Effector memory CD4-positive, alpha-beta T cell (primary cell): ENCODE measurements around the gene PTGIR.
A peak's percentile ranks its signal among the peaks of the same experiment; 100 is the strongest.

Experiments used
- DNase-seq, 3 donors: peaks; one replicate each; pipeline ENCODE4 v3.0.0-alpha.2; 2020
- H3K27ac ChIP-seq: 2 replicates; pipeline ENCODE4 v1.7.0; 2013; ENCODE audit warnings: mild to moderate bottlenecking, low read length, moderate library complexity; ENCODE audit not compliant: insufficient read depth, poor library complexity, severe bottlenecking
- H3K27me3 ChIP-seq: replicated peaks from 2 replicates; pipeline ENCODE4 v1.7.0; 2013; ENCODE audit warnings: mild to moderate bottlenecking, low read length; ENCODE audit not compliant: insufficient read depth, control insufficient read depth, poor library complexity, severe bottlenecking
- H3K36me3 ChIP-seq: 2 replicates; pipeline ENCODE4 v1.7.0; 2013; ENCODE audit warnings: mild to moderate bottlenecking, low read length, moderate library complexity; ENCODE audit not compliant: control insufficient read depth, insufficient read depth
- H3K4me1 ChIP-seq: 2 replicates; pipeline ENCODE4 v1.7.0; 2013; ENCODE audit warnings: low read length, mild to moderate bottlenecking; ENCODE audit not compliant: control insufficient read depth, insufficient read depth, poor library complexity, severe bottlenecking
- H3K4me3 ChIP-seq: 2 replicates; pipeline ENCODE4 v1.7.0; 2013; ENCODE audit warnings: low read length, low read depth, mild to moderate bottlenecking; ENCODE audit not compliant: insufficient read depth, poor library complexity, severe bottlenecking
- H3K9me3 ChIP-seq: 2 replicates; pipeline ENCODE4 v1.7.0; 2013; ENCODE audit warnings: mild to moderate bottlenecking, low read length, moderate library complexity; ENCODE audit not compliant: control insufficient read depth

Gene PTGIR

DNA sequence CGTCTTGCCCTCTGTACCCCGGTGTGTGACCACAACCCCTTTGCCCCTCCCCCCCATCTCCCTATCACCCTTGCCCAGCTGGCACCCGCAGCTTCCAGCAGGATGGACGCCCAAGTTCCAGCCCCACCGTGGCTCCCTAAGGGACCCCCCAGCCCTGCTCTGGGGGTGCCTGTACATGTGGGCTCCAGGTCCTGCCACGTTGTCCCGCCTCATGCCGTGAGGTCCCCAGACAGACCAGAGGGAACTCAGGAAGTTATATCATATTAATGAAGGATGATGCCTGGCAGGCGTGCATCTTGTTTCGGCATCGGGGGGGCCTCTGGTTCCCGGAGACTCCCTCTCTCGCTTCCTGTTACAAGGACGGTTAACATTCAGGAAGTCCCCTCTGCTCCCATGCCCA lies 1.6 kb upstream of the PTGIR start:
- Histone ChIP-seq H3K4me1 (peaks cover 7% of the 10 kb centered on the region), H3K4me3 (no peak overlapping the region), H3K36me3 (no peaks in the 10 kb centered on the region), H3K27me3 (no peaks in the 10 kb centered on the region), H3K9me3 (no peaks in the 10 kb centered on the region), H3K27ac (no peak overlapping the region)
- DNase-seq = no peak

DNA sequence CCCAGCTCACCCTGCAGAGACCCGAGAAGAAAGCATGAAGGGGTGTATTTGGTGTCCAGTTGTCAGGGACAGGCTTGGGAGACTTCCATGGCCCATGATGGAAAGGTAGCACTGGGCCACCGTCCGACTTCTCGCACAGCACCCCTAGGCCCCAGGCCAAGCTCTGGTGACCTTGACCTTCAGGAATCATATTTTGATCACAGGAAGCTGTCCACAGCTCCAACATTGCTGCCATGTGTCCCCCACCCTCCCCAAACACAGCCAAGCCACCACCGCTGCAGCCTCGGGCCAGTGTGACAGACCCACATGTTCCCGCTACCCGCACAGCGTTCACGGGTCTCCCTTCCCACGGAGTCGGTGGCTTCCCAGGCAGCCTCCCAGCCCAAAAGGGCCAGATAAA lies 842 bp upstream of the PTGIR start:
- Histone ChIP-seq H3K9me3 (no peaks in the 10 kb centered on the region), H3K36me3 (no peaks in the 10 kb centered on the region), H3K27ac (no peak overlapping the region), H3K27me3 (no peaks in the 10 kb centered on the region), H3K4me1 (peaks cover 7% of the 10 kb centered on the region), H3K4me3 (no peak overlapping the region)
- no peak for DNase-seq

DNA sequence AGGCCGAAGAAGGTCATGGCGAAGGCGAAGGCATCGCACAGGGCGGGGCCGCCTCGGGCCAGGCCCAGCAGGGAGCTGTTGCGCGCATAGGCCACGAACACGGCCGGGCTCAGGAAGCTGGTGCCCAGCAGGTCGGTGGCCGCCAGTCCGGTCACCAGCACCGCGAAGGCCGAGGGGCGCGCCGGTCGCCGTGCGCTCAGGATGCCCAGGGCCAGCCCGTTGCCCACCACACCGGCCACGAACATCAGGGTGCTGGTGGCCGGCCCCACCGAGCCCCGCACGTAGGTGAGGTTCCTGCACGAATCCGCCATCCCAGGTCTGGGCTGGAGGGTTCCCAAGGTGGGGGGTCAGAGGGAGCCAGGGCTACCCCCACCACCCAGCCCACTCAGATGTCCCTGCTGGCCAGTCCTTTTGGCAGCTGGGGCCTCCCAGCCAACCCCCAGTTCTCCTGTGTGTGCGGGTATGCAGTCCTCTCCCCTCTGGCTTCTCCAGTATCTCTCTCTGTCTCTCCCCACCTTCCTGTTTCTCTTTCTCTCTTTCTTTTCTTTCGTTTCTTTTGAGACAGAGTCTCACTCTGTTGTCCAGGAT lies 880 bp downstream of the PTGIR start:
- no peak for DNase-seq
- Histone ChIP-seq H3K36me3 (no peaks in the 10 kb centered on the region), H3K27ac (no peak overlapping the region), H3K27me3 (no peaks in the 10 kb centered on the region), H3K4me1 (peaks cover 12% of the 10 kb centered on the region), H3K9me3 (no peaks in the 10 kb centered on the region), H3K4me3 (no peak overlapping the region)

DNA sequence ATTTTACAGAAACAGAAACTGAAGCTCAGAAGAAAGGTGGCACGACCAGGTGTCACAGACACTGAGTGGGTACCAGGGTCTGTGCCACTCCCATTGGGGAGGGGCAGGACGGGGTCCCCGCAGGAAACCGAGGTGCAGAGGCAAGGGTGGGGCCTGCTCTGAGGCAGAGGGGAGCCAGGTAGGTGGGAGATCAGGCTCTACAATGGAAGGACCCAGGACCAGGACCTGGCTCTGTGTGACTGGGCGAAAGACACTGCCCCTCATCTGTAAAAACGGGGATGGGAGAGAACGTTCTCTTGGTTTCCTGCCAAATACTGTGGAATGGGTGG lies 2.8 kb downstream of the PTGIR start:
- no peak overlapping the region for H3K27ac ChIP-seq
- DNase-seq = no peak
- no peaks in the 10 kb centered on the region for H3K27me3 ChIP-seq
- no peak overlapping the region for H3K4me3 ChIP-seq
- no peaks in the 10 kb centered on the region for H3K36me3 ChIP-seq
- peaks cover 23% of the 10 kb centered on the region for H3K4me1 ChIP-seq
- no peaks in the 10 kb centered on the region for H3K9me3 ChIP-seq

DNA sequence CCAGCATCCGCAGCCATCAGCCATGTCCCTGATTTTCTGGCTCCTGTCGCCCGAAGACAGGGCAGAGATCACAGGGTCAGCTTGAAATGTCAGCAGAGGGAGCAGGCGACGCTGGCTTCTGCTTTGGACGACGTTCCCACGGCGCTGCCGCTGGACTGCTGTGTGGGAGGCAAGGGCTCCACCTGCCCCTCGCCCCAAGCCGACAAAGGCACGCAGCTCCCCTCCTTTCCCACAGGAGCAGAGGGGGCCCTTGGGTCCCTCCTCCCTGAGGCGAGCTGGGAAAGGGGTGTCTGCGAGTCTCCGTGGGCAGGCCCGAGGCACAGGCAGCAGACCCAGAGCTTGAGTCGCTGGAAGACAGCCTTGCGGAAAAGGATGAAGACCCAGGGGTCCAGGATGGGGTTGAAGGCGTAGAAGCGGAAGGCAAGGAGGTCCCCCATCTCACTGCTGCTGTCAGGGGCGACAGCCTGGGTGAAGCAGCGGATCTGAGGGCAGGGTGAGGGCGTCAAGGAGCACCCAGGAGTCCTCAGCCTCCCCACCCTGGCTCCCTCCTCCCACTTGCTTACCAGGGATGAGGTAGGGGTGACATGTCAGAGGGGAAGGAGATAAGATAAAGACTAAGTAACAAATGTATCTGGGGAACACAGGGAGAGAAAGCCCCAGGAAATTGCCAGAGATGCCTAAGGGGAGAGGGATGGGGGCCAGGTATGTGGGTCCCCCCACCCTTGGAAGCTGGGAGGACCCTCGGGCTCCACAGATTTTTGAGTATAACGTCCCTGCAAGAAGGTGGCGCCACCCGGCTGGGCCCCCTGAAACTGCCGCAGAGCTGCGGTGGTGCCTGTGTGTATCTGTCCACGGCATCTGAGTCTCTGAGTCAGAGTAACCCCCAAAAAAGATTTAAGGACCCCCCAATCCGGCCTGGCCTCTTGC lies 3.4 kb downstream of the PTGIR start:
- no peak for DNase-seq
- no peak overlapping the region for H3K4me3 ChIP-seq
- H3K36me3 ChIP-seq = no peaks in the 10 kb centered on the region
- H3K27ac ChIP-seq = no peak overlapping the region
- no peaks in the 10 kb centered on the region for H3K9me3 ChIP-seq
- peaks cover 30% of the 10 kb centered on the region for H3K4me1 ChIP-seq
- no peaks in the 10 kb centered on the region for H3K27me3 ChIP-seq

DNA sequence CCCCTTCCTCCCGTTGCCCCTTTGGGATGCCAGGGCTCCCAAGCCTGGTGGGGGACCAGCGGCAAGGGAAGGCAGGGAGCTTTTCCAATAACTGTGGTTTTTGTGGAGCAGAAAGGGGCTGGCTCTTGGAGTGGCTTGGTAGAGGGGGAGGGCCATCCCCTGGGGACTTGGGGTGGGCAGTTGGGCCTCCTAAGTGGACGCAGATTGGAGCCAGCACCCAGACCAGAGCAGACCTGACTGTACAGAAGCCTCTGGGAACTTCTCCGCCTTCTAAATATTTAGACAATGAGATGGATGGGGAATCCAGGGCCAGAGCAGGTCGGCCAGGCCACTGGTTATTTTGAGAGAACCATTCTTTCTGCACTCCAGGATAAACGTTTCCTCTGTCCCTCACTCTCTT lies 4.2 kb downstream of the PTGIR start:
- DNase-seq = no peak
- H3K4me3 ChIP-seq = no peak overlapping the region
- H3K4me1 ChIP-seq = peaks cover 31% of the 10 kb centered on the region
- no peaks in the 10 kb centered on the region for H3K36me3 ChIP-seq
- H3K27me3 ChIP-seq = no peaks in the 10 kb centered on the region
- H3K9me3 ChIP-seq = no peaks in the 10 kb centered on the region
- H3K27ac ChIP-seq = no peak overlapping the region

DNA sequence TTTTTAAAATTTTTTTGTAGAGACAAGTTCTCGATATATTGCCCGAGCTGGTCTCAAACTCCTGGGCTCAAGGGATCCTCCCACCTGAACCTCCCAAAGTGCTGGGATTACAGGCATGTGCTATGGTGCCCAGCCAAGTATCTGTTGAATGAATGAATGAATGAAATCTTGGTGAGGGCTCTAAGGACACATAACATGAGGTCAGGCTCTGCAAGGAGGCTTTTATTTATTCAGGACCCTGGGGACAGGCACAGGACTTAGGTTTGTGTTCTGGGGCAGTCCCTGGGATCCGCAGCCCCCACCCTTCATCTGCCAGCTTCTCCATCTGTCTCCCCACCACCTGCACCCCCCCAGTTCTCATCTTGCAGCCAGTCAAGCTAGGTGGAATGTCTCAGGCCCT lies 4.6 kb downstream of the PTGIR start:
- Histone ChIP-seq H3K4me3 (no peak overlapping the region), H3K27ac (no peak overlapping the region), H3K4me1 (peaks cover 31% of the 10 kb centered on the region), H3K27me3 (no peaks in the 10 kb centered on the region), H3K36me3 (no peaks in the 10 kb centered on the region), H3K9me3 (no peaks in the 10 kb centered on the region)
- no peak for DNase-seq

DNA sequence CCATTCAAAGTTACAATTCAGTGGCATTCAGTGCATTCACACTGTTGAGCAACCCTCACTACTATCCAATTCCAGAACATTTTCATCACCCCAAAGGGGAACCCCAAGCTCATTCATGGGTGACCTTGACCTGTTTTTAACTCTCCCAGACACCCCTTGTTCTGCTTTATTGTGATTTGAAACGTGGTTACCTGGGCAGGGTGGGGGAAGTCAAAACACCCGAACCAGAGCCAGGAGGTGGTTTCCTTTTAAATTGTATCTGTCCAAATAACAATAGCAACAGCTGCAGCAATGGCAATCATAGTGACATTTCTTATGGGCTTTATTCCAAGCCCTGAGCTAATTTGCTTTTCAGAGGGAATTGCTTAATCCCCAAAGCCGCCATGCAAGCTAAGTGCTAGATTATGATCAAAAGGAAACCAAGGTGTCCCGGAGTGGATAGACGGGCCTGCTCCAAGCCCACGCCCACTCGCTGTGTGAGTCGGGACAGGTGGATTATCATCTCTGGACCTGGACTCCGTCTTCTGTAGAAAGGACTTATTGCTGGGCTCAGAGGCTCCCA lies 6.1 kb downstream of the PTGIR start:
- no peak for DNase-seq
- Histone ChIP-seq H3K27ac (peak overlapping the region; percentile 28), H3K9me3 (no peaks in the 10 kb centered on the region), H3K36me3 (no peaks in the 10 kb centered on the region), H3K4me3 (no peak overlapping the region), H3K4me1 (peaks cover 32% of the 10 kb centered on the region), H3K27me3 (no peaks in the 10 kb centered on the region)

DNA sequence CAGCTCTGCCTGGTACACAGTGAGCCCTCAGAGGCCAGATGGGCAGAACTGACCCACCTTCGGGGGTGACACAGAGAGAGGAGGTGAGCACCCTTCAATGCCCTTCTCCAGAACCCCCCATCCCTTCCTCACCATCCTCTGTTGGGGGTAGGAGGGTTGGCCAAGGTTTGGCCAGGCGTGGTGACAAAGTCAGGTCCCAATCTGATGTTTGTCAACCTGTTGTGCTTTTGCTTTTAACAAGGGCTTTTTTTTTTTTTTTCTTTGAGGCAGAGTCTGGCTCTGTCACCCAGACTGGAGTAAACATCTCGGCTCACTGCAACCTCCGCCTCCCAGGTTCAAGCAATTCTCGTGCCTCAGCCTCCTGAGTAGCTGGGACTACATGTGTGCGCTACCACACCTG lies 7.3 kb downstream of the PTGIR start:
- Histone ChIP-seq H3K4me1 (peaks cover 35% of the 10 kb centered on the region), H3K9me3 (no peaks in the 10 kb centered on the region), H3K36me3 (no peaks in the 10 kb centered on the region), H3K27ac (peak overlapping the region; percentile 30), H3K4me3 (no peak overlapping the region), H3K27me3 (no peaks in the 10 kb centered on the region)
- DNase-seq = no peak

DNA sequence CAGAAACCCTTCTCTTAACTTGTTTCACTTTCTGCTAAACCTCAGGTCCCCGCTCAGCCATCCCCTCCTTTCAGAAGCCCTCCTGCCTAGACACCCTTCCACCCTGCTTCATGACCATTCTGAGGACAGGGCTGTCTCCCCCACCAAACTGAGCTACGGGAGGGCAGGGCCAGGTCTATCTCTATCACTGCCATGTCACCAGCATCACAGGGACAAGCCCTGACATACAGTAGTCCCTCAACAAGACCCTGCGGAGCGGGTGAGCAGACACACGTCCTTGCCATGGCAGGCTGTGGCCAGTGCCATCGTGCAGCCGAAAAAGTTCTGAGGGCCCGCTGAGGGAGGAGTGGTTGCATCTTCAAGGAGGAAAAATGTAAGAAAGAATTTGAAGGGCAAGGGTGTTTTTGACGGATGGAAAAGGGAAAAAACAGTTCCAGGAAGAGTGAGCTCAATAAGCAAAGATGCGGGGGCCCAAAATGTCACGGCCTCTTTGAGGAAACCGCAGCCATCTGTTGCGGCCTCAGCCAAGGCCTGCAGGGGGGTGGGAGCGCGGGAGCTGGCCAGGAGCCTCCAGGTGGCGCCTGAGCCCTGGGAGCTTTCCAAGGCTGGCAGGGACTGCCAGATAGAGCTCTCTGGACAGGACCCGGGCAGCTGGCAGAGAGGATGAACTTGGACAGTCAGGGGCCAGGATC lies 8.1 kb downstream of the PTGIR start:
- peaks cover 40% of the 10 kb centered on the region for H3K4me1 ChIP-seq
- H3K4me3 ChIP-seq = no peak overlapping the region
- H3K36me3 ChIP-seq = no peaks in the 10 kb centered on the region
- DNase-seq = no peak
- H3K27ac ChIP-seq = peak overlapping the region; percentile 30
- no peaks in the 10 kb centered on the region for H3K27me3 ChIP-seq
- H3K9me3 ChIP-seq = no peaks in the 10 kb centered on the region
